GM21515 (cell line): ENCODE data around the gene AKAP6.

Source experiments
- ATAC-seq: cut with Tn5 transposase; IDR thresholded peaks from one replicate; pipeline ENCODE4 v1.9.1; 2021; ENCODE audit not compliant: unreplicated experiment

AKAP6 gene

DNA sequence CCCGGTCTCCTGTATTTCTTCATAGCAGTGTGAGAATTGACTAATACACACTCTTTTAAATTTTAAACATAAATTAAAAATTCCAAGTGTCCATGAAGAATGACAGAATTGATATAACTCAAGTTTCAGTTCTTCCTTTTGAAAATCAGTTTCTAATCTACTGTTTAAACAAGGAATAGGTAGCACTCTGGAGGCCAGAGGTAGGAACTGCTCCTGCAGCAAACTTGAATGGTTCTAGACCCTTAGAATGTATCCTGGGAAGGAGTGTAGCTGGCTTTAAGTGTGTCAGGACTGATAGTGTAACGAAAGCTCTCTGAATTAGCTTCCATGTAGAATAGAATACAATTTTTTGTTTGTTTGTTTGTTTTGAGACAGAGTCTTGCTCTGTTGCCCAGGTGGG lies 76.8 kb downstream of the AKAP6 start:
- no peak for ATAC-seq

DNA sequence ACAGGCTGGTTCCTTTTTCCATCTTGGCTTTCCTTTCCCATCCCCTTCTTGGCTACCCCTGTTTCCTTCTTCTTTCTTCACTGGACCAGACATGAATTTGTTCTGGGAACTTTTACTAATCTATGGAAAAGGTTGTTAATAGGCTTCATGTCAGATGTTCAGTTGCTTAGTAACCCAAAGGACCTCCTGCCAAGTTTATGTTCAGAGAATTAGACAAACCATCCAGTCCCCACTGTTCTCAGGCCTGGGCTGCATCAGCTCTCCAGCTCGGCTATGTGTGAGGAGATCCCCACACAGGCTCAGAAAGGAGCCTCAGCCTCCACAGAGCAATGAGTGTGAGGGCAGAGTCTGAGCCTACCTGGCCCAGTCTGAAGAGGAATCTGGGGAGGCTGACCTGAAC lies 78.0 kb downstream of the AKAP6 start:
- no peak for ATAC-seq

DNA sequence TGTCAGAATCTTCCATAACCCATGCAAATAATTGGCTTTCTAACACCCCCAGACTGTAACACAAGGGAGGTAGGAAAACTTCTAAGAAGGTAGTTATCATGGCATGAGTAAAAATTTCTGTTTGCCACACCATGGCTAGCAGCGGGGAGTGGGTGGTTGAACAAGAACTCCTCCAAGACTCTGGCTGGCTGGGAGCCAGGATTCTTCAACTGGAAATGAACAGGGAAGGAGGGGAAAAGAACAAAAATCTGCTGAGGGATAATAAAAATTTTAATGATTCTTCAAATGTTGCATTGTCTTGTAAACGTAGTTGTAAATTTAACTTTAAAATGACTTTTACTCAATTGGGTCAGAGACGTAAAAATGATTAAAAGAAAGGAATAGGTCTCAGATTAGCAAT lies 78.9 kb downstream of the AKAP6 start:
- no peak for ATAC-seq

DNA sequence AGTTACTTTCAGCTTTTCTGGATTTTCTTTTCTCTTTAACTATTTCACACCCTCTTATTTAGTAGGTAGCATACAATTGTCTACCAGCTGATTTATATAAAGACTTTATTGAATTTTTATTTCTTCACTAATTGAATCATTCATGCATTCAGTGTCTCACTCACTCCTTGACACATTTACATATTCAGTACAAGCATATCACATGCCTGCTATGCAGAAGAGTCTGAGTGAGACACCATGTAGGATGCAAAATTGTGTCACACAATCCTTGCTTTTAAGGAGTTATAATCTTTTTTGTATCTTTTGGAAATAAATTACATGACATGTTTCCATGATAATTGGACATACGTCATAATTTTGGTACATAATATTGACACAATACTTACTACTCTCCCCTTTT lies 83.0 kb downstream of the AKAP6 start:
- no peak for ATAC-seq

DNA sequence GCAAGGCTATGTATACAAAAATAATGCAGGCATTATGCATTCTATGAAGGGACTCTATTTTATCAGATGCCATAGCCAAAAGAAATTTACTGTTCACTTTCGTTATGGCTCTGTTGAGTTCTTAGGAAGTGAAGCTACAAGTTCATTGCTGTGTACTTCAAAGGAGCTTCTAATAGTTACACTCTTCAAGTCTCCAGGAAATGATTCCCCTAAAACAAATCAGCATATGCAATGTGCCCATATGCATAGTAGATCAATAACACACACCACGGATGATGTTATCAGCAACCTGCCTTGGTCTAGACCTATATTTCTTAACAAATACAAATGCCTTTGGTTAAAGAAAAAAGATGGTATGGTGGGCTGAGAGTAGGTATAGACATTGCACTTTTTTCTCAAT lies 83.4 kb downstream of the AKAP6 start:
- no peak for ATAC-seq

DNA sequence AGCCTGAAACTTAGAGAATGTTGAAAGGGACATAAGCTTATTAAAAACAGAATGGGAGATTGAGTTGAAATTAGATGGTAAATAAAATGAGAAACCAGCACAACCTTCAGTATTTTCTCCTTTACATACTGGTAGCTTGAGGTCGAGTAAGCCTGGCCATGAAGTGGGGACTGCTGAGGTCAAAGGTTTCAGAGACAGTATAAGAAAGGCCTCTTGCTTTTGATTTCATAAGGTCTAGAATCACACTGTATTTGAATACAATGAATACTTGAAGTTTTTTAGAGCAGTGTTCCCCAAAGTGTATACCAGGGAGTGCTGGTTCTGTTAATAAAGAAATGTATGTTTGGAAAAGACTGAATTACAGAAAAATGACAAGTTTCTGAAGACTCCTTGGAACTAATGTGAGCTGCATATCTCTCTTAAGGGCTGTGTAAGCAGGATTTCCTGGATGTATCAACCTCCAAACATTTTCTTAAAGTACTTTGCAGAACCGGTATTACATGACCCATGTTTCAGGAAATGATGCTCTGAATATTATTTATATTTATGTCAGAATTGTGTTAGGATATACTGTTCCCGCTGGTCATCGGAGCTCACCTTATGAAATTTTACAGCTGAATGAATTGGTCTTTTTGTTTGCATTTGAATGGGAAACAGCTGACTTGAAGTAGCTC lies 85.0 kb downstream of the AKAP6 start:
- ATAC-seq: no peak

DNA sequence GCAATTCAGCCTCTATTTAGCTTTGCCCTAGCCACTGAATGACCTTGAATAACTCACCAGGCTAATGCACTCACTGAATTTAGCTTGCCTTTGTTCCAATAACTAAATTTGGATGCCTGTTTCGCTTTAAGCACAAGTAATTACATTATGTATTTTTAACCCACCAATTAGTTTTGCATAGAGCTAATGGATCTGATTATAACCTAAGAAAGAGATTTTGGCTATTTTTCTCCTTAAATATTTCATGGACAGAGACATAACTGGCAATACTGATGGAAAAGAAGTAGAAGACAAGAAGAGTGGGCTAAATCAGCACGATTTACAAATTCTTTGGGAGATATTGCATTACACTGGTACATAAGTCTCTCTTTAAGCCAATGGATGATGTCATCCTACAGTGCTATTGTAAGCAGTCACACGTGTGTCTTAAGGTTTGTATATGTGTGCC lies 85.7 kb downstream of the AKAP6 start:
- ATAC-seq: no peak

DNA sequence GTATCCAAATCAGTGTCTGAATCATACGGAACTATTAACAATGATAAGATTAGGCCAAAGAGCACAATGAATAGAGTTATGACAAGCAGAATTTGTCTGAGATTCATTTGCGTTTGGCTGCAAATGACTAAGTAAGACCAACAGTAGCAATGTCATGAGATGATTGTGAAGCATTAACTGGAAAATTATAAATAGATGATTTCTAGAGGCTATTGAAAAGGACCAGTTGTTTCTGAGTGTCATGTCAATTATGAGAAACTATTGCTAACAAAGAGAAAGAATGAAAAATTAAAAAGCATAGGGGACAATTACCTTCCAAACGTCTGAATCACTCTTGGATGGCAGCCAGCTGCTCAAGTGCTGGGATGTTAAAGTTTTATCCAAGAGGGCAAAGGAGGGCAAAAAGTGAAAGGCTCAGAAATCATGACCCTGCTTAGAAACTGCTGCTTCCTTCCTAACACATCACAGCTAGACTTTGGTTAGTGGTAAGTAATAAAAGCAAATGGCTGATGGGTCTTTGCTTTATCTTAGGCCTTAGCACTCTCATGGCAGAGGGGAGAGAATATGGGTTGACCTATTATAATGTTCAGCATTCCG lies 89.0 kb downstream of the AKAP6 start:
- ATAC-seq: no peak

DNA sequence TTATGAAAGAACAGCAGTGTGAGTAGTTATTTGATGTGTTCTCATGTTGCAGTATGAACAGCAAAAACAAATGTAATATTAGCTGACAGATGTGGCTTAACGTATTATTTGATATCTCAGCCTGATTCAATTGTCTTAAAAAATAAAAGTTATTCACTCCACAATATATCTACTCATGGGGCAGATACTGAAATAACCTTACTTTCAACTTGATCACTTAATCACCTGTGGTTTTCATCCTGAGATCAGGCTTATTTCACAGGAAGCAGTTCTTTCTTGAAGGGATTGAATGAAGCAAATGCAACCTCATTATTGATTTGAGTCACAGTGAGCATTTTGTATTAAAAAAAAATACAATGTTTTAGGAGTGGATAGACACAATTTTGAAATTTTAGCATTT lies 90.3 kb downstream of the AKAP6 start:
- no peak for ATAC-seq

DNA sequence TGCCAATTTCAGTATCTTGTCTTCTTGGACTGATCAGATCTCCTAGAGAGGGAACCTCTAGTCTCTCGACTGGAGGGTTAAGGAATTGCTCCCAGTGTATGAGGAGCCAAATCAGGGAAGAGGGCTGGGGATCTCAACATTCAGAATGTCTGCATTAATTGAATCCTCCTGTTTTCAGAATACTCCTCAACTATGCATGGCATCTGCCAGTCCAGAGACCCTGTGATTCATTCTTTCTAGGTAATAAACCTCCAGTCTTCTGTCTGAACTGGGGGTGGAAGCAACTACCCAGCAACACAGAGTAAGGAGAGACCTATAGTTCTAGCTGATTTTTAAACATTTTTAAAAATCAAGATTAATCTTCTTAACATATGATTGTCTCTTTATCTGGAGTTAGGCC lies 92.7 kb downstream of the AKAP6 start:
- ATAC-seq: no peak

DNA sequence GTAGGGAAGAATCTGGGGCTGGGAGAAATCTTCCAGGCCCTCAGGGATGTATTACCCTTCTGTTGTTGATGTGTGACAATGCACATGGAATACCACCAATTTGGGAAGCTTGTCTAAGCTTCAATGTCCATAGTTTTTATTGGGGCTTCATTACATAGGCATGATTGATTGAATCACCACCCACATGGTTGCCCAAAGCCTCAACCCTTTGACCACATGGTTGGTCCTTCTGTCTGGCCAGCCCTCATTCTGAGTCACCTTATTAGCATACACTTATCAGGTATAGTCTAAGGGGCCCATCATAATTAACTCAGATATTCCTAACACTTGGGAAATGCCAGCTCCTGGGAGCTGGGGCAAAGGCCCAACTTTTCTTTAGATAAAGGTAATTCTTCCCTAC lies 93.3 kb downstream of the AKAP6 start:
- no peak for ATAC-seq

DNA sequence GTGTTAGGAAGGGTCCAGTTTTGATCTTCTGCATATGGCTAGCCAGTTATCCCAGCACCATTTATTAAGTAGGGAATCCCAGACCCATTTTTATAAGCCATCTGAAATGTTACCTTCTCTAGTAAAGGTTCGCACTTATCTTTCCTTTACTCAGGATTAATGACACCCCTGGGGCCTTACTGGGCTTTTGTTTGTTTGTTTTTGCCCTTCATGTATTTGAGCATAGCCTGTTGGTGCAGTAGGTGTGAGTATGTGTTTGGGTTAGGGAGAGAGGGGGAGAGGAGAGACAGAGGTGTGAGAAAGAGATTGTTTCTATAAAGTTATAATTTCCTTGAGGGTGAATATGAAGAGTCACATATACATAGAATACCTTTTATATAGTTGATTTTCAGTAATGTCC lies 96.9 kb downstream of the AKAP6 start:
- ATAC-seq: no peak

DNA sequence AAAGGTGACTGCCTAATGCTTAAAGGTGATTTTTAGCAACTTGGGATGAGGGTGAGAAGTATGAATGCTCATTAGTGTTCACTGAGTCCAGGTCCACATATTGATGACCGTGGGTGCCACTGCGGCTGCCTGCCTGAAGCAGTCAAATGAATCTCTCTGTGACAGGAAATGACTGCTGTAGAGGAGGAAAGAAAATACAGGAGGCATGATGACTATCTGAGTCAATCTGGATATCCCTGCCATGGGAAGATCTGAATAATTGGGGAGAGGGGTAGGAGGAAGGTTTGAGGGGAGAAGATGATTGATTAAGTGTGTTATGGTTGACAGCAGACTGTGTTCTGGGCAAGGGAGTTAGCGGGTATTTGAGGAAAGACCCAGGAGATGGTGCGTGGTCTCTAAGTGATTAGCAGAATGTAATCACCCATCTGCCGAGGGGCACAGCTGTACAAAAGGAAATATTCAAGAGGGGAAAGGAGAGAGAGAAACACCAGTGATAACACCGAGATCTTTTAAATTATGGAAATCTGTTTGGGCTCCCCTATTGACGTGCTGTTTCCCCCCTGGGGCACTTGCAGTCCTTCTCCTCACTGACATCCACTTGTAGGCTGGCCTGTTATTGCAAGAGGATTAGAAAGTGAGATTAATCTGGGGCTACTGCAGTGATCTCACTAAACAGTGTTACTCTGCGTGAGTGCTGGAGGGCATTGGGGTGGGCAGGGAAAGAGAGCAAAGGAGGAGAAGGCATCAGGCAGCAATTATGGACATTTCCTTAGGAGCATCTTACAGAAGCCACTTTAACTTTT lies 97.7 kb downstream of the AKAP6 start:
- ATAC-seq: no peak

DNA sequence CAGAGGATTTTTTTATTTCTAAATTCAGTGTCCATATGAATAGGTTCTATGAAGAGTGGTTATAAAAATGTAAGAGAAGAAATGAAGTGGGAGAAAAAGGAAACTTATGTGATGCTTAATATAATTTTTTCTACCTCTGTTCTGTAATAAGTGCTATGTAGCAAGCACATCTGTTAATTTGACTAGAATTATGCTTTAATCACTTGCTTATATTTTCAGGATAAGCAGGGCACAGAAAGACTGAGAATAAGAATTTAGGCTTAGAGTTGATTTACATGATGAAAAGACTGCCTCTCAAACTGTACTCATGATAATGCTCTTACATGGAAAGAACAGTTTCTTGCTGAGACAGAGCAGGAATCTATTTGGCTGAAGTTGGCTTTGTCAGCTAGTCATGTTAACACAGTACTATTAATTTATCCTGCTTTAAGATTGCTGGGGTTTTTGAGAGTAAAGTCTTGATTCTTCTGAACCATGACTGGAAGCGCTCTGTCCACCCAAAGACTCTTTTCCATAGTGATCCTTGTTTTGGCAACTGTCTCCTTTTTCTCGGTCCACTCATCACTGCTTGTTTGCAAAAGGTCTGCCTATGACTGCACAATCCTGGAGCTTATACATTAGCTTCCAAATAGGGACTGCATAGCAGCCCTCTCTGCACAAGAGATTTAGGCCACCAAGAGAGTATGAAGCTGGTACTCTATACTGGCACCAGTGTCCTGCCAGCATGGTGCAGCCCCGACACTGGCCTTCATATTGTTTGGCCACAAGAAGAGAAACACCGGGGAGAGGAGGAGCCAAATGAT lies 98.8 kb downstream of the AKAP6 start:
- no peak for ATAC-seq

DNA sequence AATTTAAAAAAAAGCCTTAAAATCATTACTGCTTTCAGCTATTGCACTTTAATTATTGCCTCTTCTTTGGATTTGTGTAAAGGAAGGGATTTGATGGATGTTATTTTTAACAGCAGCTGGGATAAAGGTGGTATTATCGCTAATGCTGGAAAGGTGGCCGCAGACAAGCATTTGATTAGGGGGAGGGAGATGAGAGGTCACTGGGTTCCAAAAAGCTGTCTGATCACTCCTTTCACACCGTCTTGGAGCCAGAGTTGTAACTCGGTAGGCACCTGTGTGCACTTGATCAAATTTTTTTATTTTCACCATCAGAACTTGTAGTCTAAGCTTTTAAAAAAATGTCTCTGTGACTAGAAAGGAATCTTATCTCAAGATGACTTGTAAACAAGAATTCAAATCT lies 99.8 kb downstream of the AKAP6 start:
- no peak for ATAC-seq

DNA sequence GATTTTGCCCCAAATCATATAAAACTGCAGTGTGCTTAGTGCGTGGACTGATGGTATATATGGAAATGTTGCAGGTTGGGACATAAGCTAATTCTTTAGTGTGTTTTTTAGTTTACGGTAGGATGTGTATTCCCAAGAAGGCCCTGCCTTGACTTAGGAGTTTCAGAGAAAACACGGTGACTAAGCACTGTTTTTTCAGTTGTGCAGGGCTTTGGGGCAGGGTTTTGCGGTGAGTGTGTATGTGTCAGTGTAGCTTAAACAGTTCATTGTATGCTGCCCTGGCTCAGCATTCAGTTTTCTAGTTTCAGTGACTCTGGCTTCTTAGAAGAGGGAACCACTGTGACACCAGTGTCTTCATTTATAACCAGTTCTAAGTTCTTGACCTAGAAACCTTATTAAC lies 101.2 kb downstream of the AKAP6 start:
- no peak for ATAC-seq

DNA sequence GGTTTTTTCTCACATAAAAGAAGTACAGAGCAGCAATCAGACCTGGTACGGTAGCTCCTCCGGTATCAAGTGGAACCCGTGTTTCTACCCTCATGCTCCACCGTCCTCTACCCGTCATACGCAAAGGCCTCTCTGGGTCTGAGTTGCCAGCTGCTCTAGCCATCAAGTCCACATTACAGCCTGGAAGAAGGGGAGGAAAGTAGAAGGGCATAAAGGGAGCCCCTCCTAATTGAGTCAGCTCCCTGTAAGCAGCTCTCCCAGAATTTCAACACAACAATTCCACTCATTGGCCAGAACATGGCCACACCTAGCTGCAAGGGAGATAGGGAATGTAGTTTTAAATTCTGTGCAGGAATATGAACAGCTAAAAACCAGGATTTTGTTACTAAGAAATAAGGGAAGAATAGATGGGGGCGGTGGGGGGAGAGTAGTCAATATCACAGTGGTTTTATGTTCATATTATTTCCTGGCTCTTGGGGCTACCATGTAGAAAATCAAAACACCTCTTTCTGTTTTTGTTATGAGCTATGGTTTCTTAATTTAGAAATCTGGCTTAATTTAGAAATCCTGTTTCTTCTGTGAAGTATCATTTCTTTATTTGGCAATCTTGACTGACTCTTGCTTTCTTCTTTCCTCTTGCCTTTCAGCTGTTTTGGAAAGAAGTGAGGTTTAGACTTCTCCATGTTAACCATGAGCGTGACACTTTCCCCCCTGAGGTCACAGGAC lies 103.9 kb downstream of the AKAP6 start:
- no peak for ATAC-seq

DNA sequence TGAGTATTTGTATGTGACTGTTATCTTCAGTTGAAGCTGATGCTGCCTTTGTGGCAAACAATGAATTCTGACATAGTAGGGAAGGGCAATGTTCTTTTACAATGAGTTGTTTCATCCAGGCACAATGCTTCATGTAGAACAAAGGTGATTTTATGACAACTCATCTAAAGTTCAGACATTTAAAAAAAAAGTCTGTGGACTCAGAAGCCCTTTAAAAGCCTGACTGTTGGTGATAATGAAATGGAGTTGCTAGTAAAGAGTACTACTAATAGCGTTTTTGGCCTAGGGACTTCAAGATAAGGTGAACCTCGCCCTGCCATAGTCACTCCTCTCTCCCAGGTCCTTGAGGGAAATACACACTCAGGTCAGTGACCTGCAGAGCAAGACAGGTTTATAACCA lies 105.1 kb downstream of the AKAP6 start:
- no peak for ATAC-seq

DNA sequence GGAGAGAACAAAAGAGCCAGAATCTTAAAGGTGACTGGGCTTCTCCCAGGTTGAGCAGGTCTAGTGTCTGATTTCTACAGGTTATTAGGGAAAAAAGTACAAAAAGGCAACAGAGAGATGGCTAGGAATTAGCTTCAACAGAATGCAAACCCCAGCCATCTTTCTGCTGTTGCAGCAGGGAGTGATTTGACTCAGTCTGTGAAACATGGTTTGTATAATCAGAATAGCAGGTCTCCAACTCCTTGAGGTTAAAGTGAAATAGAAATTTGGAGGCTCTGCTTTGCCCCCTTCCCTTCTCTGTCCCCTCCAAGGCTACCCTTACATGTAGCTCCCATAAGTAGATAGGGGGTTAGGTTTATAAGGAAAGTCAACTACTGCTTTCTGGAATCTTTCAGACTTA lies 105.8 kb downstream of the AKAP6 start:
- no peak for ATAC-seq

DNA sequence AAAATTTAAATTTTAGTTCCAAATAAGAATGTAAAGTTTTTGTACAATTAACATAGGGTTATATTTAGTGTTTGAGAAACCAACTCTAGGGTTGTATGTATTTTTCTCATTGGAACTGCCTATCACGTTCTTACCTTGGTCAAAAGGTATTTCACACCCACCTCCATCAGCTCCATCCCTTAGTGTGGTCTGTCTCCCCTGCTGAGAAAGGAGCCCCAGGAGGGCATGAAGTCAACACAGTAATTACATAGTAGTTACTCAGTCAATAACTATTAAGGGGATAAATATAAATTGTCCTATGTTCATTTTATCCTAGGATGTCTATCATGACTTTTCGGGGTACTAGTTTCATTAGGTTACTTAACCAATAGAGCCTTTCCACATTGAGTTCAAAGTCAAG lies 106.3 kb downstream of the AKAP6 start:
- no peak for ATAC-seq

DNA sequence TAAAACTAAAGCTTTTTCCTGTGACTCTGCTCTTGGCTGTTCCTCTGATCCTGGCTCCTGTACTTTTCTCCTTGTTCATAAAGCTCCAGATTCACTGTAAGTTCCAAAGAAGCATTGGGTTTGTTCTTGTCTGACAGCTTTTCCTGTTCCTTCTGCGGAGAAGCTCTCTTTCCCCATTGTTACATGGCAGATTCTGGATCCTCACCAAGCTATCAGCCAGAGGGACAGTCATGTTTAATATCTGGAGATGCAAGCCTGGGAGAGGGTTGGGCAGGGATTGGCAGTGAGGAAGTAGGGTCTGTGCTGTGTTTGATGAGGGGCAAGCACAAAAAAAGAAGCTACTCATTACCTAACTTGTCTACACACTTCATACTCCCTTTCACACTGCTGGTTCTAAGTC lies 107.9 kb downstream of the AKAP6 start:
- no peak for ATAC-seq
